ENCODE measurements around the gene ALCAM.

Gene ALCAM

DNA sequence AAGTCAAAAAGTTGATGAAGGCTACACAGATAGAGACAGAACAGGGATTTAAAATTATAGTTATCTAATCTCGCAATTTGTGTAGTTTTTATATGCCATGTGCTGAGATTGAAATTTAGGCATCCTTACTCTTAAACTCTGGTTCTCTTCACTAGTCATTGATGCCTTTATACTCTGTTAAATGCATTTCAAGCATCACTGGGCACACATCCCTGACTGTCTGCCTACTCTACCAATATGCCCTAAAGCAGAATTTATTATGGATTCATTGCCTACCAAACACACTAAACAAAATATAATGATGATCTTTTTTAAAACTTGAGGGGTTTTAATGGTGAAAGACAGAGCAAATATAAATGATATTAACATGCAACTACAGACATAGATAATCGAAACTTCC, 10.3 kb upstream of the ALCAM start:
- no peak for DNase-seq

DNA sequence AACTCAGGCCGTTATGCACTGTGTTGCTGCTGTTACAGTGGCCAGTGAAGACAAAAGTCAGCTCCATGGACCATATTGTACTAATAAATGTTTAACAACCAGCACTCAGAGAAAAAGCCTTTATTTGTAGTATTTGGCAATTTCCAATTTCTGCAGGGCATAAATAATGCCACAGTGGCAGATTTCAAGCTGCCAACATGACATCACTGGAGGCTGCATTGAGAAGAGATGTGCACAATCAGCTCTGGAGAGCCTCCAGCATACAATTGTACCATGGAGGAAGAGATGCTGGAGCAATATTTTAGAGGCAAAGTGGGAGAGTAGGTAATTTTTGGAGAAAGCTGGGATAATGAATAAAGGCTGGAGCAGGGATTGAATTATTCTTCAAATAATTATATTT, 9.7 kb upstream of the ALCAM start:
- DNase-seq: peak in 2 of 4 experiments; percentile 47 to 48

DNA sequence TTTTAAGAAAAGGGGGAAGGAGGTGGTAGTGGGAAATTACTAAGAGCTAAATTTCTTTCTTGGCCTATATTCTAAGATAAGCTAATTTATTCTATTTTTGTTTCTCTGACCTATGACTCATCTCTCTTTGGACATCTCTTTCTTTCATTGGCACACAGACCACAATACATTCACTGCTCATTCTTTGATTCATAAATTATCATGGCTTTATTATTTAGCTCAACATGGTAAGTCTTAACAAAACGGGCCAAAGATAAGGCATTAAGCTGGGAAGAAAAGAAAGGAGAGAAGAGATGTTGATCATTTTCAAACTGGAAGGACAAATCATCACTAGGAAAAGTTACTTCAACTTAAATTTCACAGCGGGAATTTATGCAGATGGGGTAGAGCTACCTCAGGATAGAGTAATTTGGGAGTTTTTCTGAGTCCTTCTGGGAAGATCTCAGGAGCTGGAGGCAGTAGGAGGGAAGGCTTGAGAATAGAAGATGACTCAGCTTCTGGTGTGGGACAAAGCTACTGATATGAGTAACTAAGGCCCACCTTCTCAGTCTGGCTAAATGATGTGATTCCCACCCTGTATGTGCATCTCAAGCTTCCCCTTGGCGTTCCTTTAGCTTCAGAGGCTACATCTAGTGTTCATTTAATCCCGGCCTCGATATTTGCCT, 7.5 kb upstream of the ALCAM start:
- DNase-seq: peak in 3 of 4 experiments; percentile 47 to 73 (median 66)

DNA sequence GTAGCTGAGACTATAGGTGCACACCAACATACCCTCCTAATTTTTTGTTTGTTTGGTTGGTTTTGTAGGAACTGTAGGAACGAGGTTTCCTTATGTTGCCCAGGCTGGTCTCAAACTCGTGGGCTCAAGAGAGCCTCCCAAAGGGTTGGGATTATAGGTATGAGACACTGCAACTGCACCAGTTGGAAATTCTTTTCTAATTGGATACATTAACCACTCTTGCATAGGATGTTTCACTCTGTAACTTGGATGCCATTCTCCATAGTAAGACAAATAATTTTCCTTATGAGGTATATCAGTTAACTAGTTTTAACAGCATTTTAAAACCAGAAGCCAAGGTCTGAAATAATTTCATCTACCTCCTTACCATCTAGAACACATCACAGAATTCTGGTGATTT, 6.7 kb upstream of the ALCAM start:
- no peak for DNase-seq

DNA sequence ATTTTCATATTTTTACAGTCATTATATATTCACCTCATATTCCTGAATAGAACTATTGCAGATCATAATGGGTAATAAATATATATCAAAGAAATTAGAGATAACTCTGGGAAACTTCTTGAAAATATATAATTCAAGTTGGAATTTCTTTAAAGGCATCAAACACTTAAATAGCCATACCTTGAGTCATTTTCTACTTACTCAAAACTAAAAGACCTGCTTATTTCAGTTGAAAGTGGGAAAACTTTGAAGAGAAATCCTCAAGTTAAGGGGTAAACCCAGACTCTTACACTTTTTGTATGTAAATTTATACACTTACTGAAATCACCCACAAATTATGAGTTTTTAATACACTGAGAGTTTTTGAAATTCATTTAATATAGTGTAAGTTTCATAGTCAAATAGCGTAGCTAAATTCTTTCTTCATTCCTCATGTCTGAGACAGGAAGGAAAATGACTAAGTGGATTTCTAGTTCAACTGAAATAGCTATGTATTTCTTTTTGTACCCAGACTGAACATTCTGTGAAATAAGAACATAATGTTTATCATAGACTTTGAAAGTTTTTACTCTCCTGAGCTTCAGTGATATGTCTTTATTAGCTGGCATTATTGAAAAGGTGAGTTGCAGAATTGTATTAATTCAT, 4.6 kb upstream of the ALCAM start:
- peak in 2 of 4 experiments; percentile 44 to 65 for DNase-seq

DNA sequence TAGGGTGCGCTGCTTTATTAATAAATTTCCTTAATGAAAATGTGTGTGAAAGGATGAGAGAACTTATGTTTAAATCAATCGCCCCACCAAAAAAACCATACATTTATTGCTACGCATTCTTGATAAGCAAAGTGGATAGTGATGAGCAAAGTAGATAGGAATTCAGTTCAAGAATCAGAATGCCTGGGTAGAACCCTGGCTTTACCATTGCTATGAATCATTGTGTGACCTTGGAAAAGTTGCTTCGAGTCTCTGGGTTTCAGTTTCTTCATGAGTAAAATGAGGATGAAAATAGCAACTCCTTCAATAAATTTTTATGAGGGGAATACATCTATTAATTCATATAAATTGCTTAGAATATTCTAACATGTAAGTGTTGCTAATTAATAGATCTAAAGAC, 2.6 kb upstream of the ALCAM start:
- no peak for DNase-seq

DNA sequence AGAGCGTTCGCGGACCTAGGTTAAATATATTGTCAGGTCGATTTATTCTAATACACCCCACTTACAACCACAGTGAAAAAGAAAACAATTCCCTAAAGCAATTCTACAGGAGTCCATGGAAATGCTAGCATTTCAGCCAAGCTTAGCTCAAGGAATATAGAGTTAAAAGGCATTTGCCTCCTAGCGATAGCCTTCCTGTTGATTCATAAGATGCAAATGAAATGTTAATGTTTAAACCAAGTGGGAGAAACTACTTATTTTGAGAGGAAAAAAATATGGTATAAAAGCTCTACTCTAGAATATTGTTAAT, 1.7 kb upstream of the ALCAM start:
- no peak for DNase-seq

DNA sequence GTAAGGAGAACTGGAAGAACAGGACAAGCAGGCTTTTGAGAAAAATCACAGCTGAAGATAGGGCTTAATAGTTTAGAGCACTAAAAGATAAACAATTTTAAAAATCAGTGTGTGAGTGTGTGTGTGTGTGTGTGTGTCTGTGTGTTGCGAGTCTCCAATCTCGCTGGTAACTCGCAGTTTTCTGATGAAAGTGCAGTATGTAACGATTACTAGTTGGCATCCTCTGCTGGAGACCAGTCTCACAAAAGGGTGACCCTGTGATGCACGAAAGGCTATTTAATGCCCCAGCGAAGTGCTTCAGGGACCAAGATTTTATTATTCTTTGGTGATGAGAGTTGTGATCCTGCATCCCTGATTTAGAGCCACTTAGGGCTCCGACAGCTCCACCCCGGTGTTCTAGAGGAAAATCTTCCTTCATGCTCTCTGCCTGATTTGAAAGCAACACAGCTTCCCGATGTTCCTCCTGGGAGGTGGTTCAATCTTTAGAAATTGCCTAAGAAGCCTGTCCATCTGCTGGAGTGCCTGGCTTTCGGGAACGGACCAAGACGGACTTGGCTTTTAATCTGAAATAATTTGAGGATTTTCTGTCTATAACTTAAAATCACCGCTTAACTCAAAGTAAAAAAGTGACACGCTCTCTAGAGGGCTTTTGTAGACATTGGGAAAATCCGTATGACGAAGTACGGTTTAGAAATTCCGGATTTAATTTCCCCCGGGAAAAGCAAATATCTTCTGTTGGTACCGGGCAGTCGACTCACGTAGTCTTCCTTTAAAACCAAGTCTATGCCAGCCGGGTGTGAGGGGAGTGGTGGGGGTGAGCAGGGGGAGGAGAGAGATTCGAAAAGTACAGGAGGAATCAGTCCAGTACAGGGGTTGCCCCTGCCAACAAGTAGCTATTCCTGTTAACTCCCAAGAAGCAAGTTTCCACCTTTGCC, 1.1 kb upstream of the ALCAM start:
- peak in 3 of 4 experiments; percentile 29 to 52 (median 40) for DNase-seq

DNA sequence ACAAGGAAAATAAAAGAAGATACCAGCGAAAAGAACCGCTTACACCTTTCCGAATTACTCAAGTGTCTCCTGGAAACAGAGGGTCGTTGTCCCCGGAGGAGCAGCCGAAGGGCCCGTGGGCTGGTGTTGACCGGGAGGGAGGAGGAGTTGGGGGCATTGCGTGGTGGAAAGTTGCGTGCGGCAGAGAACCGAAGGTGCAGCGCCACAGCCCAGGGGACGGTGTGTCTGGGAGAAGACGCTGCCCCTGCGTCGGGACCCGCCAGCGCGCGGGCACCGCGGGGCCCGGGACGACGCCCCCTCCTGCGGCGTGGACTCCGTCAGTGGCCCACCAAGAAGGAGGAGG, 325 bp downstream of the ALCAM start:
- peak in 3 of 4 experiments; percentile 28 to 36 (median 31) for DNase-seq

DNA sequence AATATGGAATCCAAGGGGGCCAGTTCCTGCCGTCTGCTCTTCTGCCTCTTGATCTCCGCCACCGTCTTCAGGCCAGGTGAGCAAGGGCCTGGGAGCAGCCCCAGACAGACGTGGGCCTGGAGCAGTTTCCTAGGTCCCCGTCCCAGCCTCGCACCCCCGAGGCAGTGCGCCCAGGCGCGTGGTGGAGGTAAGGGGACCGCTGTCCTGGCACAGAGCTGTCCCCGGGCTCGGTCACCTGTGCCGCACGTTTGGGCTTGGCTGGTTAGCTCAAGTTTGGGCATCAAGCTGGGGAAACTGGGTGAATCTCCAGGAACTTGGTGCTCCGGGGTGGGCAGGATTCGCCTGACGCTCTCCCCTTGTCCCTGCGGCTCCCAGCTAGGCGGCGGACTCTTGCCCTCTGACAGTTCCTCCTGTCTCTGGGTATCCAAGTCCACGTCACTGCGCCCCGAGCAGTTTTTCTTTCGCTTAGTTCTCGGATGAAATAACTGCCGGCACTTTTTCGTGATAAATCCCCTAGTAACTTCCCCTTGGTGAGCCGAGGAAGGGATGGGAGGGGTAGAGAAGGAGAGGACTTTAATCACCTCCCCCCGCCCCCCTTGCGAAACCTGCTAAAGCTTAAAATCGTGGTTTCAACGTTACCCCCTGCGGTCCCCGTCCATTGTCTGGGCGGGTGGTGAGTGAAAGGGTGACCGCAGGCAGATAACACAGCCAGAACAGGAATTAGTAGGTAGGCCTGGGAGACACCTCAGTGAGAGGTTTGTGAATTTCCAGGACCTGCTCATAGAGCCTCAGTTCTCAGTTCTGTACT, 901 bp downstream of the ALCAM start:
- peak; percentile 85 to 91 (median 88) for DNase-seq

DNA sequence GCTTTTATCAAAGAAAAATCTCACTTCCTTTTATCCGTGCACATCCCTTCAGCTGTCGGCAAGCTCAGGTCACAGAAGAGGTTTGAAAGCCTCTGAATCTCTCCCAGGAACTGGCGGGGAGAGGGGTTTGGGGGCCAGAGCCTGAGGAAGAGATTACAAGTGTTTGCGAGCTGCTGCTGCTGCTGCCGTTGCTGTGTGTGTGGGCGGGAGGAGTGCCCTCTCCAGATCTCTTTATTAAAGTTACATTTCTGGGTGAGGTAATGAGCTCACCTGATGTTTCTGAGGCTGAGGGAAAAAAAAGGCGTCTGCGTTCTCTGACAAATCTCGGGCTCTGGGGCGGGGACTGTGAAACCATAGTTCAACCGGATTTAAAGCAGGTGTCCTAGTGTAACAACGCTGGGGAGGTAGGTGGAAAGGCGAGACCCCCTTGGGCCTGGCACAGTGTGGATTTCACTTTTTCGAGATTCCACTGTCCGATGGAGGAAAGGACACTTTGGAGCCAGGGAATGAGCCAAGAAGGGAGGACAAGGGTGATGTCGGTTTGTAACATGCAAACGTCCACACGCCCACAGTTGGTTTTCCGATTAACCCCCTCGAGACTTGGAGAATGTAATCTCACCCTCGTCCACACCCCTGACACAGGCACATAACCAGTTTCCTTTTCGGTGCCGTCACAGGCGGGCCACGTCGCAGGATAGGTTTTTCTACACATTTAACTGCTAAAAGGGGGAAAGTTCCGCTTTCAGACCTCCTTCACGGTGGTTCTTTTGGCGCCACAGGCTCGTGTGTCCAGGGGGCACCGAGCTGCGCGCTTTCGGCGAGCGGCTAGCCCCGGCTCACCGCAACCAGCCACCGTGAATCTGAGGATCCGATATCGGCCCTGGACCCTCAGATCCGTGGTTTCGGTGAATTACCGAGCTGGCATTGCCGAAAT, 2.1 kb downstream of the ALCAM start:
- peak; percentile 55 to 75 (median 72) for DNase-seq

DNA sequence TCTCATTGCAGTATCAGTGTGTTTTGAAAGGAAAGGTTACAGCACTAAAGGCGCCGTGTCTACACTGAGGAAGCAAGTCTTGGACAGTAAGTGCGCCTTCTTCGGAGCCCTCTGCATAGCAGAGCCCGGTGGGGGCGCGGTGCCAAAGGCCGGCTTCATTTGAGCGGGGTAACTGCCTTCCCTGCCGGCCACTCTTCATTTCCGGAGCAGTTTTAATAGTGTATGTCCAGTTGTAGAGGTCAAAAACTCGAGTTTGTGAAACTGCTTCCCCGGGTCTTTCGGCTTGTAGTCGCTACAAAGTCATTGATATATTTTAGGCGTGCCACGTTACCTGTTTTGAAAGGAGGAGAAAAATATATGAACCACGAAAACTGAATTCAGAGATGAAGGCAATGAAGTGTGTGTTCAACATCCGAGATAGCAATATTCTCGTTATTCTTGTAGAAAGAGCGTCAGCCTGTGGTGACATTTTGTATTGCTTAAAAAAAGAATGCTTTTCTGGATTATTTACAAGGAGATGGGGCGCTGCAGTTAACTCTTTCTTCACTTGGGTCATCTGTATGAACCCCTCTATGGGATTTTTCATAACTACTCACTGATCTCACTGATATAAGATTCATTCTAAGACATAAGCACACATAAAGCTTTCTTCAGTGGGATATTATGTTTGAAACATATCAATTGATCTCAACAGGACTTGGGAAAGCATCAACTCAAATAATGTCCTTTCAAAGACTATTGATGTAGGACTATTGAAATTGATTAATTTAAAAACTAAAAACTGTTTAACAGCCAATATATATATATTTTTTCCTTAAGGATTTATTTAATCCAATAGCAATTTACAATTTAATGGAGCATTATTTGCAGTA, 3.0 kb downstream of the ALCAM start:
- peak; percentile 68 to 78 (median 74) for DNase-seq

DNA sequence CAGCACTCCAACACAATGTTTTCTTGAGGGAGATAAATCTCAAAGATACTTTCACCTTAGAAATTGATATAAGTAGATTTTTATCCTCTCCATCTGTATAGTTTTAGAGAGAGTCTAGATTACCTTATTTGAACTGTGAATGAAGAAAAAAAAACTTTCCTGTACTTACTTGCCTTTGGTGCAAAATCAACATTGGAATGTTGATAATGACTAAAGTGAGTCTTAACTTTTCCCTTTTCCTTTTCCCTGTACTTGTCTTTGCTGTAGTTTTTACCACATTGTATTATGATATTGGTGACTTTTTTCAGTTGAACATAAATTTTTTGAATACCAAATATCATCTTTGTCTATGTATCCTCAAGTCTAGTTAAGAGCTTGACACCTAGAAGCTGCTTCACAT, 6.7 kb downstream of the ALCAM start:
- no peak for DNase-seq

DNA sequence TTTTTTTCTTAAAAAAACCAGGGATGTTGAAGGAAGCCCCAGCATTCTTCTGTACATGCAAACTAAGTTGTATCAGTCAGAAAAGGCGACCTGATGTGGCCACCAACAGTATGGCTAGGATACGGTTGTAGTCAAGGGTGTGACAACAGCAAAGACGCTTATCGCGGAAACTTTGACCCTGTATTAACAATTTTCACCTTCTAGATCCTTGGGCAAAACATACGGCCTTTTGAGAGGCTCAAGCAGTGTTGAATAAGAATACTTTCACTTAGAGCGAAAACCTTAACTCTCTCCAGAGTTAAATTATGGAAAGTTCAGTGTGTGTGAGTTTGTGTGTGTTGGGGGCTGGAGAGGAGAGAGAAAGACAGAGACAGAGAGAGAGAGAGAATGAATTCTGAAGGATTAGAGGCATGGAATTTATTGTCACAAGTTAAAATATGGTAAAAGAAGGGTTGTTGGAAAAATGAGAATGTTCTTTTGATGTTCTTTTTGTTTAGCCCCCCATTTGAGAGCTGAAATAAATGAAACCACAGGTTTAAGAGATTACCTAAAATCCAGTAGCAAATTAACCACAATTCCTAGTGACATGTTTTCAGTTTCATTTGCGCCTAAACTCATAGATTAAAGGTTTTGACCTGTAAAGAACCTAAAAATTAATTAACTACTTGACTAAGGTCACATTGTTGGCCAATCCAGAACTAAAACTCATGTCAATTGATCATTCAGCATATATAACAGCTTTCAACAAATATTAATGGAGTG, 9.2 kb downstream of the ALCAM start:
- no peak for DNase-seq

DNA sequence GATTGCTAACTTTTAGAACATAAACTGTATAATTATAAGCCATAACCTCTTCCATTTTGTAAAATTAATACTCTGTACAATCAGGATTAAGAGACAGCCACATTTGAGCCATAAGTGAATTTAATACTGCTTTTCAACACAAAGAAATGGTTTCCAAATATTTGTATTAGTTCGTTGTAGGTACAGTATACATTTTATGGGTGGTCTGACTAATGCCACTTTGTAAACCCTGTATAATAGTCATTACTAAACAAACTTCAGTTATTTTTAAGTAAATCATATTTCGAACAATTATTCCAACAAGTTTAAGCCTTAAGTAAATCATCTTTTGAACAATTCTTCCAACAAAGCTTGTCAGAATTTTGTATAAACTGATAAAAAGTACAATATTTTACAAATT, 11.0 kb downstream of the ALCAM start:
- DNase-seq: no peak

DNA sequence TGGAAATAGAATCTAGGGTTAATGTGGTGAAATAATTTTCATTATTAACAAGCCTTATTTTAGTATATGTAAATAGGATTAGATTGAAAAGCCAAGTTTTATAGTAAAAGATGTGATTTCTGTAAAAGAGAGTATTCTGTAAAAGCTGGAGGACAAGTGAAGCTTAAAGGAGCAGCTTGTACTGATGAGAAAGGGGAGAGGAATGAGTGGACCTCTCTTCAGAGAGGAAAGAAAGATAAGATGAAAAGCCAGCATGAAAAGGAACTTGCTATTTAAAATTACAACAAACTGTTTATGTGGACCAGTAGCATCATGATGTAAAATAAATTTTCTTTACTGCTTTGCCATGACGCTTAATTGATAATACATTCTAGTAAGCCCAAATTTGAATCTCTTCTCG, 18.5 kb downstream of the ALCAM start:
- DNase-seq: no peak

DNA sequence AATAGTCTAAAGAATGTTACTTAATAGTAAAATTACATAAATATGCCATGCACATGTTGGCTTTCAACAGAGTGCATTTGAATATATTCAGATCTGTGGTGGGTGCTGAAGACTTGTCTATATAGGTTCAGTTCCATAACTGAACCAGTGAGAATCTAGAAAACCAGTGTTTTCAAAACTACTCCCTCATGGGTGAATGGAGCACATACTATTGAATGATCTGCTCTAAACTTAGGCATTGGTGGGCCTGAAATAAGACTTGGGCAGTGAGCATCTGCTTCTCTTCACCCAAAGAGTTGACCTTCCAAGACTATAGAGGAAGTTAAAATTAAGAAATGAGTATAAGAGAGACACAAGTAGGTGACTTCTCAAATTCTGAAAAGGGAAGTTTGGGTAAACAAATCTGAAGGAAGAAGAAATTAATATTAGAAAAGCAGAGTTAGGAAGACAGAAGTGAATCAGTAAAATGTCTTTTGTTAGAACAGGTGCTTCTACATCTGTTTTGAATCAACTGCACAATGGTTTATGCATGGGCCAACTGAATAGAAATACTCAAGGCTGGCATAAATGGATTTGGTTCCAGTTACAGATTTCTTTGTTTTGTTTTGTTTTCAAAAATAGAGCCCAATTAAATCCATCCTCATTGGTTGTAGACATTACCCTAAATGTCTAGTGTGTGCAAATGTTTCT, 19.3 kb downstream of the ALCAM start:
- DNase-seq: peak in 3 of 4 experiments; percentile 14 to 73 (median 66)

DNA sequence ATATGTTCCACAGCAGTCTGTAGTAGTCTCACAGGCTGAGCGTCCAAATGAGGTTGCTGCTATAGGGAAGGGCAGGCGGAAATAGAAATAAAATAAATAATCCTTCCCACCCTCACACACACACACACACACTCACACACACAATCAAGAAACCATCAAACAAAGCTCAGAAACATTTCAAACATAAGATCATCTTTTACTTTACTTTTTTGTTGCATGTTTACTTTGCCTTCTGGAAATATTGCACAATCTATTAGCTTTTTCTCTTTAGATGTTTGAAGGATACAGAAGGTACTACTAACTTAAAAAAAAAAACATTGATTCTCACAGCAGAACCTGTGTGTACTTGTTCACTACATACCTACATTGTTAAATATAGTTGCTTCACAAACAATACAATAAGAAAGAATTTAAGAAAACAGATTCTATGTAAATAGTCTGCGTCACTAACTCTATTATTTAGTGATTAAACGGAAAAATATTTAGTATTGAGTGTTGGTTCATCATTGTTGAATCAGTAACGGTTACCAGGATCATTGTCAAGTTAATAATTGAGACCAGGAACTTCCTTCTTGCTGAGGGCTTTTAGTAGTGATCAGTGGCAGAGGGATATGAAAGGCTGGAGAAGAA, 20.5 kb downstream of the ALCAM start:
- no peak for DNase-seq

DNA sequence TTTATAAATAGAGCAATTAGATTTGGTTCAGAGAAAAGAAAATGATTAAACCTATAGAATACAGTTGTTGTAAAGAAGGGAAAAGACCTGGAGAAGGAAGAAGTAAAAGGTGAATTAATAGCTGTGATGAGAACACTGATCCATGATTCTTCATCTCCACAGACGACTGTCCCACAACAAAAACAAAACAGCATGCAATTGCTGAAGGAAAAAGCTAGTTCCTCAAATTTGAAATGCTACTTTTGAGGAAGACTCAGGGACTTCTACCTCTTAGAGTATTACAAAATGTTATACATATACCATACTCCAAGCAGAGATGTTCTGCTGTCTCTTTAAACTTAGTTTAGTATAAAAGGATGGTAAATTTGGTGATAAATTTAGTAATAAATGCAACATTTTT, 21.5 kb downstream of the ALCAM start:
- peak; percentile 13 to 69 (median 36) for DNase-seq
